Stimulated activated CD4-positive, alpha-beta T cell treated with anti-CD3 and anti-CD28 coated beads, Interleukin-12 subunit alpha, Interleukin-12 subunit beta, amount 100 ng/mL, for 4 hours (primary cell): ENCODE measurements around the gene KLHDC1.

Source experiments
- DNase-seq: peaks from one replicate; pipeline ENCODE4 v3.0.0-alpha.2; 2020

The KLHDC1 gene

GRCh38 chr14:49792618-49793017 is 99.7 kb downstream of the KLHDC1 start:
- DNase-seq = no peak

- DNase-seq = no peak
Measured at GRCh38 chr14:49796025-49796424, 103.1 kb downstream of the KLHDC1 start.
